Measurements from ENCODE around the gene POU2F2. TPM values are rescaled to one million over a fixed set of nuclear protein-coding genes. Genes with fewer than 3 reads are reported as not detected.
A peak's percentile ranks its signal among the peaks of the same experiment; 100 is the strongest.

POU2F2 gene
- total and polyA plus RNA-seq, 9 of the 15 experiments (the other 6 are each of a cell fraction or from before 2014, with no cell fraction given): 0.03 to 0.68 (median 0.14) TPM

DNA sequence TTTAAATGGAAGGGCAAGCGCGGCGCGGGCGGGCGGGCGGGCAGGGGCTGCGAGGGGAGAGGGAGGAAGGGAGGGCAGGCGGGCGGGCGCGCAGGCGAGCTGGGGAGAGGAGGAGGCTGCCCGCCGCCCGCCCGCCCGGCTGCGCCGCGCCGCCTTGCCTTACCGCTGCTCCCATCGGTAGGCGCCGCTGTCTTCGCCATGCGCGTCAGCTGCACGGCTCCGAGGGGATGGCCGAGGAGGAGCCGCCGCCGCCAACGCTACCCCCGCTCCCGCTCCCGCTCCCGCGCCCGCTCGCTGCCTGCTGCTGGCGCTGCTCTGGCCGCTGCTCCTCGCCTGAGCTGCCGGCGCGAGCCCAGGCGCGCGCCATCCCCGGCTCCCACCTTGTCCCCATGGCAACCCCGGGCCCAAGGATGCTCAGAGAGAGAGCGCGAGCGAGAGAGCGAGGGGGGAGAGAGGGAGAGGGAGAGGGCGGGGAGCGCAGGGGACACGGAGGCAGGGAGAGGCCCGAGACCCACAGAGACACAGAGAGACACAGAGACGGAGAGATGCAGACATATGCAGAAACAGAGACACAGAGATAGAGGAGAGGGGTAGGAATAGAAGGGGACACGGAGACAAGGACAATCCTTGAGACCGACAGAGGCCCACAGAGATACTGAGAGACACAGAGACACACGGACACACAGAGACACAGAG, 44.9 kb upstream of the POU2F2 start (continued):
- TF ChIP-seq, protein P1, sequence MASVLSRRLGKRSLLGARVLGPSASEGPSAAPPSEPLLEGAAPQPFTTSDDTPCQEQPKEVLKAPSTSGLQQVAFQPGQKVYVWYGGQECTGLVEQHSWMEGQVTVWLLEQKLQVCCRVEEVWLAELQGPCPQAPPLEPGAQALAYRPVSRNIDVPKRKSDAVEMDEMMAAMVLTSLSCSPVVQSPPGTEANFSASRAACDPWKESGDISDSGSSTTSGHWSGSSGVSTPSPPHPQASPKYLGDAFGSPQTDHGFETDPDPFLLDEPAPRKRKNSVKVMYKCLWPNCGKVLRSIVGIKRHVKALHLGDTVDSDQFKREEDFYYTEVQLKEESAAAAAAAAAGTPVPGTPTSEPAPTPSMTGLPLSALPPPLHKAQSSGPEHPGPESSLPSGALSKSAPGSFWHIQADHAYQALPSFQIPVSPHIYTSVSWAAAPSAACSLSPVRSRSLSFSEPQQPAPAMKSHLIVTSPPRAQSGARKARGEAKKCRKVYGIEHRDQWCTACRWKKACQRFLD (CRISPR knock-in tag; IDR thresholded peaks at IDR 0.05): no peak
- TF ChIP-seq, protein P2, sequence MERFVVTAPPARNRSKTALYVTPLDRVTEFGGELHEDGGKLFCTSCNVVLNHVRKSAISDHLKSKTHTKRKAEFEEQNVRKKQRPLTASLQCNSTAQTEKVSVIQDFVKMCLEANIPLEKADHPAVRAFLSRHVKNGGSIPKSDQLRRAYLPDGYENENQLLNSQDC (CRISPR knock-in tag; IDR thresholded peaks at IDR 0.05): no peak
- TF ChIP-seq NRF1 (conservative IDR thresholded peaks at IDR 0.05 in 1 of 2, IDR thresholded peaks at IDR 0.05 in 1 of 2) (peak in 1 of 2 experiments; percentile 43; a peak in 2 of 4 replicates), ZNF282 (CRISPR knock-in tag; IDR thresholded peaks at IDR 0.05) (peak; percentile 57; the same call in 1 of the 2 replicates), GTF2A2 (tag; IDR thresholded peaks at IDR 0.05) (no peak), ZC3H11A (IDR thresholded peaks at IDR 0.05; ENCODE audit: low read depth, low read length) (no peak), ZNF143 (CRISPR knock-in tag; IDR thresholded peaks at IDR 0.05) (no peak)
- TF ChIP-seq, protein P3, sequence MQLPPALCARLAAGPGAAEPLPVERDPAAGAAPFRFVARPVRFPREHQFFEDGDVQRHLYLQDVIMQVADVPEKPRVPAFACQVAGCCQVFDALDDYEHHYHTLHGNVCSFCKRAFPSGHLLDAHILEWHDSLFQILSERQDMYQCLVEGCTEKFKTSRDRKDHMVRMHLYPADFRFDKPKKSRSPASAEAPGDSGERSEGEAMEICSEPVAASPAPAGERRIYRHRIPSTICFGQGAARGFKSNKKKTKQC (CRISPR knock-in tag; IDR thresholded peaks at IDR 0.05): no peak
- TF ChIP-seq, protein P4, sequence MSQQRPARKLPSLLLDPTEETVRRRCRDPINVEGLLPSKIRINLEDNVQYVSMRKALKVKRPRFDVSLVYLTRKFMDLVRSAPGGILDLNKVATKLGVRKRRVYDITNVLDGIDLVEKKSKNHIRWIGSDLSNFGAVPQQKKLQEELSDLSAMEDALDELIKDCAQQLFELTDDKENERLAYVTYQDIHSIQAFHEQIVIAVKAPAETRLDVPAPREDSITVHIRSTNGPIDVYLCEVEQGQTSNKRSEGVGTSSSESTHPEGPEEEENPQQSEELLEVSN (IDR thresholded peaks at IDR 0.05; ENCODE audit: borderline replicate concordance in 1 of 2, extremely low read depth in 1 of 2, insufficient read depth in 1 of 2, insufficient read length in 1 of 2, low read depth in 1 of 2, low read length in 1 of 2, poor library complexity in 1 of 2, severe bottlenecking in 1 of 2): peak in 1 of 2 experiments; percentile 12

All from K562 (cell line).